DOHH2 (cell line): ENCODE data around the gene KIF13A.

Experiments used
- EZH2phosphoT487 ChIP-seq: fragments of 200-600 bp; sonication (generic); IDR thresholded peaks from 2 replicates; pipeline ENCODE4 v1.6.1; 2017; ENCODE audit warnings: borderline replicate concordance, mild to moderate bottlenecking, antibody characterized with exemption, low read length, moderate library complexity, mixed read lengths
- TF ChIP-seq, protein P1 (sequence below): fragments of 200-600 bp; sonication (generic); IDR thresholded peaks from one replicate; pipeline ENCODE4 v1.5.1; 2014; ENCODE audit warnings: antibody characterized with exemption, mild to moderate bottlenecking, low read depth, low read length; ENCODE audit not compliant: poor library complexity, severe bottlenecking

- TF ChIP-seq, protein P1, sequence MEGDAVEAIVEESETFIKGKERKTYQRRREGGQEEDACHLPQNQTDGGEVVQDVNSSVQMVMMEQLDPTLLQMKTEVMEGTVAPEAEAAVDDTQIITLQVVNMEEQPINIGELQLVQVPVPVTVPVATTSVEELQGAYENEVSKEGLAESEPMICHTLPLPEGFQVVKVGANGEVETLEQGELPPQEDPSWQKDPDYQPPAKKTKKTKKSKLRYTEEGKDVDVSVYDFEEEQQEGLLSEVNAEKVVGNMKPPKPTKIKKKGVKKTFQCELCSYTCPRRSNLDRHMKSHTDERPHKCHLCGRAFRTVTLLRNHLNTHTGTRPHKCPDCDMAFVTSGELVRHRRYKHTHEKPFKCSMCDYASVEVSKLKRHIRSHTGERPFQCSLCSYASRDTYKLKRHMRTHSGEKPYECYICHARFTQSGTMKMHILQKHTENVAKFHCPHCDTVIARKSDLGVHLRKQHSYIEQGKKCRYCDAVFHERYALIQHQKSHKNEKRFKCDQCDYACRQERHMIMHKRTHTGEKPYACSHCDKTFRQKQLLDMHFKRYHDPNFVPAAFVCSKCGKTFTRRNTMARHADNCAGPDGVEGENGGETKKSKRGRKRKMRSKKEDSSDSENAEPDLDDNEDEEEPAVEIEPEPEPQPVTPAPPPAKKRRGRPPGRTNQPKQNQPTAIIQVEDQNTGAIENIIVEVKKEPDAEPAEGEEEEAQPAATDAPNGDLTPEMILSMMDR = no peak
- no peak for TF ChIP-seq EZH2phosphoT487
Measured at GRCh38 chr6:17741507-17741906, 245.9 kb downstream of the KIF13A start.
